ENCODE results near the gene CNPY2. TPM values are rescaled to one million over a fixed set of nuclear protein-coding genes. Genes with fewer than 3 reads are reported as not detected.
A peak's percentile ranks its signal among the peaks of the same experiment; 100 is the strongest.

The CNPY2 gene
- total and polyA plus RNA-seq, 2 of the 13 experiments (the other 11 are each of a cell fraction or from before 2014, with no cell fraction given) = 285 to 356 TPM

DNA sequence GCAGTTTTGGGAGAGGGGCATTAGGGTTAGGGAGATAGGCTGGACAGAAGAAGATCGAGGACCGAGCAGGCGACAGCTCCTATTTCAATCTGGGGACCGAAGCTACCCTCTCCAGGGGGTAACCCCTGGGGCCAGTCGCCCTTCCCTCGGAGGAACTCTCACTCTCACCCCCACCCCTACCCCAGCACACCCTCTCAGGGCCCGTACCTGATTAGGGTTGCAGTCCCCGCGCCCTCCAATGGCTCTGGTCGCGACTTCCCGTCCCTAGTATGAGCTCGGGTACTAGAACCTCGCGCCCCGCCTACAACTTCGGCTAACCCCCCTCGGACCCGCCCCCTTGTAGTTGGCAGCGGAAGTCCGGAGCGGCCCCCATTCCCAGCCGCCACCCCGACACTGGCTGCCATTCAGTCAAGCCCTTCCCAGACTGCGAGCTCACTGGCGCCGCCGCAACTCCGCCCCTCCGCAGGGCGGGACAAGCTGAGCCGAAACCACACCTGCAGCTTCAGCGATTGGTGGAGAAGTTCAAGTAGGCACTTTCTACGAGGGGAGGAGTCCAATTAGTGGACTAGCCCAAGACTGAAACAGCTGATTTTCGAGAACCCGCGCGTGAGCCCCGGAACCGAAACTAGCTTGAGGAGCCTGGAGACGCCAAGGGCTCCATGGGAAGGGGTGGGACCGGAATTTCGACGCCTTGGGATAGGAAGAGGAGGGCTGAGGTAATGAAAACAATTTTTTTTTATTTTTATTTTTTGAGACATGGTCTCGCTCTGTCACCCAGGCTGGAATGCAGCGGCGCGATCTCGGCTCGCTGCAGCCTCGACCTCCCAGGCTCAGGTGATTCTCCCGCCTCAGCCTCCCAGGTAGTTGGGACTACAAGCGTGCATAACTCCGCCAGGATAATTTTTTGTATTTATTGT lies 44.3 kb upstream of the CNPY2 start, which contains the start of gene STAT2 (continued):
- TF ChIP-seq, protein P1, sequence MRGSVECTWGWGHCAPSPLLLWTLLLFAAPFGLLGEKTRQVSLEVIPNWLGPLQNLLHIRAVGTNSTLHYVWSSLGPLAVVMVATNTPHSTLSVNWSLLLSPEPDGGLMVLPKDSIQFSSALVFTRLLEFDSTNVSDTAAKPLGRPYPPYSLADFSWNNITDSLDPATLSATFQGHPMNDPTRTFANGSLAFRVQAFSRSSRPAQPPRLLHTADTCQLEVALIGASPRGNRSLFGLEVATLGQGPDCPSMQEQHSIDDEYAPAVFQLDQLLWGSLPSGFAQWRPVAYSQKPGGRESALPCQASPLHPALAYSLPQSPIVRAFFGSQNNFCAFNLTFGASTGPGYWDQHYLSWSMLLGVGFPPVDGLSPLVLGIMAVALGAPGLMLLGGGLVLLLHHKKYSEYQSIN (CRISPR knock-in tag; IDR thresholded peaks at IDR 0.05; ENCODE audit: borderline replicate concordance) = no peak
- TF ChIP-seq ZNF883 (CRISPR knock-in tag; IDR thresholded peaks at IDR 0.05; ENCODE audit: not compliant biosample characterization) (peak; percentile 46), ARNTL (CRISPR knock-in tag; IDR thresholded peaks at IDR 0.05) (peak; percentile 68; the same call in 1 of the 2 replicates), TBX3 (IDR thresholded peaks at IDR 0.05; ENCODE audit: borderline replicate concordance) (peak; percentile 66; the same call in 1 of the 2 replicates), SIN3A (IDR thresholded peaks at IDR 0.05; ENCODE audit: borderline replicate concordance, low read depth, low read length) (peak; percentile 77; the same call in 1 of the 2 replicates), MIER2 (CRISPR knock-in tag; IDR thresholded peaks at IDR 0.05) (0 out of 2 replicates have a peak, but pooled peaks have one; percentile 21), TBP (CRISPR knock-in tag; IDR thresholded peaks at IDR 0.05) (no peak), ZNF441 (CRISPR knock-in tag; IDR thresholded peaks at IDR 0.05; ENCODE audit: borderline replicate concordance) (no peak), MTF2 (CRISPR knock-in tag; IDR thresholded peaks at IDR 0.05; ENCODE audit: borderline replicate concordance) (no peak), CBX1 (IDR thresholded peaks at IDR 0.05; ENCODE audit: low read depth) (no peak), MAFF (IDR thresholded peaks at IDR 0.05; ENCODE audit: low read depth, low read length) (peak; percentile 23; the same call in 1 of the 2 replicates), GFI1 (CRISPR knock-in tag; IDR thresholded peaks at IDR 0.05; ENCODE audit: borderline replicate concordance) (0 out of 2 replicates have a peak, but pooled peaks have one; percentile 26), NBN (conservative IDR thresholded peaks at IDR 0.05) (no peak), RARA (CRISPR knock-in tag; IDR thresholded peaks at IDR 0.05) (no peak), ZNF264 (CRISPR knock-in tag; IDR thresholded peaks at IDR 0.05) (no peak; the same call in 1 of the 2 replicates)
- TF ChIP-seq, protein P2, sequence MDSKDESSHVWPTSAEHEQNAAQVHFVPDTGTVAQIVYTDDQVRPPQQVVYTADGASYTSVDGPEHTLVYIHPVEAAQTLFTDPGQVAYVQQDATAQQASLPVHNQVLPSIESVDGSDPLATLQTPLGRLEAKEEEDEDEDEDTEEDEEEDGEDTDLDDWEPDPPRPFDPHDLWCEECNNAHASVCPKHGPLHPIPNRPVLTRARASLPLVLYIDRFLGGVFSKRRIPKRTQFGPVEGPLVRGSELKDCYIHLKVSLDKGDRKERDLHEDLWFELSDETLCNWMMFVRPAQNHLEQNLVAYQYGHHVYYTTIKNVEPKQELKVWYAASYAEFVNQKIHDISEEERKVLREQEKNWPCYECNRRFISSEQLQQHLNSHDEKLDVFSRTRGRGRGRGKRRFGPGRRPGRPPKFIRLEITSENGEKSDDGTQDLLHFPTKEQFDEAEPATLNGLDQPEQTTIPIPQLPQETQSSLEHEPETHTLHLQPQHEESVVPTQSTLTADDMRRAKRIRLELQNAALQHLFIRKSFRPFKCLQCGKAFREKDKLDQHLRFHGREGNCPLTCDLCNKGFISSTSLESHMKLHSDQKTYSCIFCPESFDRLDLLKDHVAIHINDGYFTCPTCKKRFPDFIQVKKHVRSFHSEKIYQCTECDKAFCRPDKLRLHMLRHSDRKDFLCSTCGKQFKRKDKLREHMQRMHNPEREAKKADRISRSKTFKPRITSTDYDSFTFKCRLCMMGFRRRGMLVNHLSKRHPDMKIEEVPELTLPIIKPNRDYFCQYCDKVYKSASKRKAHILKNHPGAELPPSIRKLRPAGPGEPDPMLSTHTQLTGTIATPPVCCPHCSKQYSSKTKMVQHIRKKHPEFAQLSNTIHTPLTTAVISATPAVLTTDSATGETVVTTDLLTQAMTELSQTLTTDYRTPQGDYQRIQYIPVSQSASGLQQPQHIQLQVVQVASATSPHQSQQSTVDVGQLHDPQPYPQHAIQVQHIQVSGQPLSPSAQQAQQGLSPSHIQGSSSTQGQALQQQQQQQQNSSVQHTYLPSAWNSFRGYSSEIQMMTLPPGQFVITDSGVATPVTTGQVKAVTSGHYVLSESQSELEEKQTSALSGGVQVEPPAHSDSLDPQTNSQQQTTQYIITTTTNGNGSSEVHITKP (CRISPR knock-in tag; IDR thresholded peaks at IDR 0.05; ENCODE audit: low read depth) = peak; percentile 95
- TF ChIP-seq, protein P3, sequence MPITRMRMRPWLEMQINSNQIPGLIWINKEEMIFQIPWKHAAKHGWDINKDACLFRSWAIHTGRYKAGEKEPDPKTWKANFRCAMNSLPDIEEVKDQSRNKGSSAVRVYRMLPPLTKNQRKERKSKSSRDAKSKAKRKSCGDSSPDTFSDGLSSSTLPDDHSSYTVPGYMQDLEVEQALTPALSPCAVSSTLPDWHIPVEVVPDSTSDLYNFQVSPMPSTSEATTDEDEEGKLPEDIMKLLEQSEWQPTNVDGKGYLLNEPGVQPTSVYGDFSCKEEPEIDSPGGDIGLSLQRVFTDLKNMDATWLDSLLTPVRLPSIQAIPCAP (CRISPR knock-in tag; IDR thresholded peaks at IDR 0.05; ENCODE audit: low read depth) = peak; percentile 92
- TF ChIP-seq, protein P4, sequence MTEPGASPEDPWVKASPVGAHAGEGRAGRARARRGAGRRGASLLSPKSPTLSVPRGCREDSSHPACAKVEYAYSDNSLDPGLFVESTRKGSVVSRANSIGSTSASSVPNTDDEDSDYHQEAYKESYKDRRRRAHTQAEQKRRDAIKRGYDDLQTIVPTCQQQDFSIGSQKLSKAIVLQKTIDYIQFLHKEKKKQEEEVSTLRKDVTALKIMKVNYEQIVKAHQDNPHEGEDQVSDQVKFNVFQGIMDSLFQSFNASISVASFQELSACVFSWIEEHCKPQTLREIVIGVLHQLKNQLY (CRISPR knock-in tag; IDR thresholded peaks at IDR 0.05) = peak; percentile 7; the same call in 1 of the 2 replicates
- TF ChIP-seq, protein P5, sequence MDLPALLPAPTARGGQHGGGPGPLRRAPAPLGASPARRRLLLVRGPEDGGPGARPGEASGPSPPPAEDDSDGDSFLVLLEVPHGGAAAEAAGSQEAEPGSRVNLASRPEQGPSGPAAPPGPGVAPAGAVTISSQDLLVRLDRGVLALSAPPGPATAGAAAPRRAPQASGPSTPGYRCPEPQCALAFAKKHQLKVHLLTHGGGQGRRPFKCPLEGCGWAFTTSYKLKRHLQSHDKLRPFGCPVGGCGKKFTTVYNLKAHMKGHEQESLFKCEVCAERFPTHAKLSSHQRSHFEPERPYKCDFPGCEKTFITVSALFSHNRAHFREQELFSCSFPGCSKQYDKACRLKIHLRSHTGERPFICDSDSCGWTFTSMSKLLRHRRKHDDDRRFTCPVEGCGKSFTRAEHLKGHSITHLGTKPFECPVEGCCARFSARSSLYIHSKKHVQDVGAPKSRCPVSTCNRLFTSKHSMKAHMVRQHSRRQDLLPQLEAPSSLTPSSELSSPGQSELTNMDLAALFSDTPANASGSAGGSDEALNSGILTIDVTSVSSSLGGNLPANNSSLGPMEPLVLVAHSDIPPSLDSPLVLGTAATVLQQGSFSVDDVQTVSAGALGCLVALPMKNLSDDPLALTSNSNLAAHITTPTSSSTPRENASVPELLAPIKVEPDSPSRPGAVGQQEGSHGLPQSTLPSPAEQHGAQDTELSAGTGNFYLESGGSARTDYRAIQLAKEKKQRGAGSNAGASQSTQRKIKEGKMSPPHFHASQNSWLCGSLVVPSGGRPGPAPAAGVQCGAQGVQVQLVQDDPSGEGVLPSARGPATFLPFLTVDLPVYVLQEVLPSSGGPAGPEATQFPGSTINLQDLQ (CRISPR knock-in tag; IDR thresholded peaks at IDR 0.05) = no peak

Measured in HepG2 (cell line).